HL-60/S4 treated with retinoic acid at 250 ng/mL for 4 days and 3 days (cell line): ENCODE results near the gene LHFPL6.

Experiments
- in situ Hi-C: fragments of 300-500 bp; cut with MboI; formaldehyde crosslinking; loops from 2 replicates; pipeline ENCODE4 v1.7.0; 2022; ENCODE audit warnings: low sequenced_read_pairs

LHFPL6 gene

DNA sequence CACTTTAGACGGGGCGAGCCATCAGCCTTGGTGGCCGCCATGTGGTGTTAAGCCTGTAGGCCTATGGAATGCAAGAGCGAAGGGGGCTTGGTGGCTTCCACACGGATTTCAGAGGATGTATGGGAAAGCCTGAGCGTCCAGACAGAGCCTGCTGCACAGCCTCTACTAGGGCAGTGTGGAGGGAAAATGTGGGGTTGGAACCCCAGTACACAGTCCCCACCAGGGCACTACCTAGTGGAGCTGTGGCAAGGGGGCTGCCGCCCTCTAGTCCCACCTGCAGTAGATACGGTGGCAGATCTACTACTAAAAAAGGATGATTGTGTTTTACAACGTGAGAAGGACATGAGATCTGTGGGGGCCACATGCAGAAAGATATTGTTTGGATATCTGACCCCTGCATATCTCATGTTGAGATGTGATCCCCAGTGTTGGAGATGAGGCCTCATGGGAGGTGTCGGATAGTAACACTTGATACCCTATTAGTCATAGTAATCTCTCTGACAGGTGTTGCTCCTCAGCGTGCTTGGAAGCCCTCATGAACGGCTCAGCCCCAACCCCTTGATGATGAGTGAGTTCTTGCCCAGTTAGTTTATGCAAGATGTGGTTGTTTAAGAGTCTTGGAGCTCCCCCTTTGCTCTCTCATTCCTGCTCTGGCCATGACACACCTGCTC lies 45.6 kb downstream of the LHFPL6 start:
- in situ Hi-C loops: no loop called here

DNA sequence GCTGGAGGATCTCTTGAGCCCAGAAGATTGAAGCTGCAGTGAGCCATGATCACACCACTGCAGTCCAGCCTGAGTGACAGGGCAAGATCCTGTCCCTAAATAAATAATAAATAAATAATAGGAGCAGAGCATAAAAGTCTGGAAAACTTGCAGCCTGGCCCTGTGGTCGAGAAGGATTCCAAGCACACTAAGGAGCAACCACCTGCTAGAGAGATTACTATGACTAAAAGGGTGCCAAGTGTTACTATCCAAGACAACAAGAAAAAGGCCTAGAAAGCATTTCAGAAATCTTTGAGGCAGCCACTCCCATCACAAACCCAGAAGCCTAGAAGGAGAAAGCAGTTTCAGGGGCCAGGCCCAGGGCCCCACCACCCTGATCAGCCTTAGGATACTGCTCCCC lies 46.1 kb downstream of the LHFPL6 start:
- in situ Hi-C loops: no loop called here

DNA sequence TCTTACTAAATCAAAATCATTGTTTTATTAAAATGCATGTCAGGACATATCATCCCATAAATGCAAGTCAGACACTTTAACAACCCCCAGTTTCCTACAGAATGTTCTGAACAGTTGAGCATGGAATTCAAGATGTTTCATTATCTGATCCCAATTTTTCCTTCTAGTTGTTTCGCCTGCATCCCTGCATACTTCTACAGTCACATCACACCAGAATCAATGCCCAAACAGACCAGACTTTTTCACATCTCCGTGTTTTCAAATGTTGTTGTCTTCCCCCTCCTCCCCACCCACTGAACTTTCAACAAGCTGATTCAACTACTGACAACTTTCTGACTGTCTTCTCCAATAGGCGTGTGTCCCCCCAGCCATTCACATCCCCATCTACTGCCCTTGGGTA lies 48.6 kb downstream of the LHFPL6 start:
- in situ Hi-C loops: no loop called here

DNA sequence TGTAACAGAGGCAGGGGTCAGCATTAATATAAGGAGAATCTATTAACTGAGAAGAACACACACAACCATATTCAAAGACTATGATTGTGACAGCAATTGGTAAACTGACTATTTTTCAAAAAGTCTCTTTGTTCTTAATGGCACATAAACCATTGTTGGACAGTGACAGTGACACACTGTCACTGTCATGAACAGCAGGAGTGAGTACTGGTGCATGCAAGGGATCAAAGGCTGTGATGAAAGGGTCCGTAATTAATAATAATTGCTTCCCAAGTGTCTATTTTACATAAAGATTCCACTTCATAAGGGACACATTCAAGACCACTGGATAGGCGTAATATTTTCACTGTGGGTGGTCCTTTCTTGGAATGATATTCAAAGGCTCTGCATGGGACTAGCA lies 50.7 kb downstream of the LHFPL6 start:
- in situ Hi-C loops: no loop called here

DNA sequence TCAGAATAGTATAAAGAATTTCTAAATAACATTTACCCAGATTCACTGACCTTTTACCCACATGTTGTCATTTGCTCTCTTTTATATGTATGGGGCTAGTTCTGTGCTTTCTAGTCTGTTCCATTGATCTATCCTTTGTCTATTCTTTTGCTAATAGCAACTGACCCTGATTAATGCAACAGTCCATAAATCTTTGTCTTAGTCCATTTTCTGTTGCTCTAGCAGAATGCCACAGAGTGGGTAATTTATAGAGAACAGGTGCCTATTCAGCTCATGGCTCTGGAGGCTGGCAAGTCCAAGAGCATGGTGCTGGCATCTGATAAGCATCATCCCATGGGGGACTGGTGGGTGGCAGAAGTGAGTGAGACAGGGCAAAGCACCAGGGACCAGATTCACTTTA lies 52.1 kb downstream of the LHFPL6 start:
- in situ Hi-C loops: no loop called here

DNA sequence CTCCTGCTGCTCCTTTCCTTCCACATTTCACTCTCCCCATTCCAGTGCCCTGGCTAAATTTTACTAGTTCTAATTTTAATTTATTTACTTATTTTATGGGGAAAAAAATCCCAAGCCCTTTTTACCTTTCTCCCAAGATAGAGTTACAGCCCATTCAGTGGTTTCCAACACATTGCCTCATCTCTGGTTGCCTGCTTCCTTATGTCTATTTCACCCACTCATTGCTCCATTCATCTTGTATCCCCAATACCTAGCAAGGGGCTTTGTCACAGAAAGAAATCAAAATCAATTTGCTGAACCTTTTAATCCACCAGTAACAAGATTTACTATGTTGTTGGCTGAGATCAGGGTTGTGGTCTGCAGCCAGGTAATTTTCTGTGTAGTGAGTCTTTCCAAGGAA lies 55.9 kb downstream of the LHFPL6 start:
- in situ Hi-C loops: no loop called here

DNA sequence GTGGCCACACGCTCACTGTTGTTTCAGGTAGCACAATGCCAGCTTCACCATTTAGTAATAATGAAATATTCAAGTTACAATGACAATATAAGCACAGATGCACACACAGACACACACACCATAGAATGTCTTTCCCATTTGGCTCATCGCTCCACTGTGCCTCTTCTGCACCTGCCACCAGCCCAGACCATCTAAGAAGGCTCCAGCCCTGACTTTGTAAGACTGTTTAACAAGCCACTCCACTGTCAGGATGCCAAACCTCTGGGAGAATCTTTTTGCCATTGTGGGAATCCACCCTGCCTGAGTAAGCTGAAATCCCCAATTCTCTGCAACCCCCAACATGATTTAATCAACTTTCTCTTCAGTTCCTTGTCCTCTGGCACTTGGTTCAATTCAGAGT lies 60.6 kb downstream of the LHFPL6 start:
- in situ Hi-C loops: no loop called here

DNA sequence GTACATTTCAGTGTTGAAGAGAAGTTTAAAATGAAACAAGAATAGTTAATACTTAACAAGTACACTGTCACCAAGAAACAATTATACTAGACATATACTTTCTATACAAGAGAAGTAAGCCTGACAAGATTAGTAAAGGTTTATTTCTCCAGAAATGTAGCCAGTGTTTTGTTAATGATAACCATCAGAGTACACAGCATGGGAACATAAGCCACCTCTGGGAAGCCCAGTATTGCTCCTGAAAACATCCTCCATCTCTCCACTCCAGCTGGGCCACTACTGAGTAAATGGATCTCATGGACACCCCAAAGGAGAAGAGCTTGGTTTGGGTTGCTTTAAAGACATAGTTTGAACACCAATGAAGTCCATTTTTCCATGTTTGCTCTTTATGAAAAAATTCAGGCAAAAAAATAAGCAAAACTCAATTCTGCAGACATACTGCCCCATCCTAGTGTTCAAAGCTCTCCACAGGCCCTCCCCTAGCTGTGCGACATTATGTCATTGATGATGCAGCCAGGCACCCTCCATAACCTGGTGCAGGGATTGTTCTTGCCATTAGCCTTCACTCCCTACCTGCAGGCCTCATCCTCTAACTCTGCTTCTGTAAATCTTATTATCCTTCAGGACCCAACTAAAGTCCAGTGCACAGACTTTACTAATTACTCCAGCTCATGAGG lies 61.9 kb downstream of the LHFPL6 start:
- in situ Hi-C loops: no loop called here

DNA sequence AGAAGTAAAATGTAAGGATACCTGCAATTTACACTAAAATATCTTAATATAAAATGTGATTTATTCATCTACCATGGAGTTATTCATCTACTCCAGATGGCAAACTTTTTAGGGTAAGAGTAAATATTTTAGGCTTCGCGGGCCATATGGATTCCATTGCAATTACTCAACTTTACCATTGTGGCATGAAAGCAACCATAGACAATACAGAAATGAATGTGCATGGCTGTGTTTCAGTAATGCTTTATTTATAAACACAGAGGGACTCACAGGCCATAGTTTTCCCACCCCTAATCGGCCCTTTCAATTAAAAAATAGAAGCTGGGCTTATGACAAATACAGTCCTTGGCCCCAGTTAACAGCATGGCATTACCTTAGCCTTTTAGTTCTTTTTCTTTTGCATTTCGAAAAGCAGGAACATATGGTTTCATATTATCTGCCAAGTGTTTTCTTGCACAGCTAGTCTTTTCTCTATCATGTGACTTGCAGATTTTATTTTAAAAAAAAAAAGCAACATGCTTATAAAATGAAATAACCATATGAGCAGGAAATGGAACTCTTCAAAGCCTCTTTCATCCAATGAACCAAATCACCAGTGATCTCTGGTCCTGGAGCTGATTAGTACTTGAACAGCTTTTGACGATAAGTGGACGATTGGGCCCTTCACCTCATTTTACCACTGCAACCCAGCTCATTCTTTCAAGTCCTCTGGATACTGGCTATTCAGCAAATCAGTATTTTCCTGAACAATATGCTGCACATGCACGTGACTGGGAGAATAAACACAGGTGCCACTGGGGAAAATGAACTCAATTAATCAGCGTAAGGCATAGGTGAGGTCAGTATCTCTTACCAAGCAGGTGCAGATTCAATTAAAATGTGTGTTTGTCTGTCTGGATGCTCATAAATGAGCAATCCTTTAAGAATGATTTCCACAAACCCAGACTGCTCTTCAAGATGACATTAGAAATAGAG lies 63.9 kb downstream of the LHFPL6 start:
- in situ Hi-C loops: no loop called here

DNA sequence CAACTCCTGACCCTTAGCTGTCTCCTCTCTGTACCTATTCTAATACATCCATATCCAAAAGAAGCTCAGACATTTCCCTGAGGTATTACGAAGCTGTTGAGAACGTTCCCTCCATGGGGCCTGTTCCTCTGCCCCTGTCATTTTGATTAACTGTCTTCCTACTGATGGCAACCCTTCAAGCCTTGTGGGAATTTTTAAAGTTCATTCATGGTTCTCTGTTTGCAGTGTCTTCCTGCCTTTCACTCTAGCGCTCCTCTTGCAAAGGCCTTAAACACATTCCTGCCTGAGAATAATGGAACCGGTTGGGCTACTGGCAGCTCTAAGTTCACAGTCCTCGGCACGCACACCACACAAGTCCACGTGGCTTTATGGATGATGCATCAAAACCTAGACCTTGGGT lies 66.1 kb downstream of the LHFPL6 start:
- in situ Hi-C loops: no loop called here

DNA sequence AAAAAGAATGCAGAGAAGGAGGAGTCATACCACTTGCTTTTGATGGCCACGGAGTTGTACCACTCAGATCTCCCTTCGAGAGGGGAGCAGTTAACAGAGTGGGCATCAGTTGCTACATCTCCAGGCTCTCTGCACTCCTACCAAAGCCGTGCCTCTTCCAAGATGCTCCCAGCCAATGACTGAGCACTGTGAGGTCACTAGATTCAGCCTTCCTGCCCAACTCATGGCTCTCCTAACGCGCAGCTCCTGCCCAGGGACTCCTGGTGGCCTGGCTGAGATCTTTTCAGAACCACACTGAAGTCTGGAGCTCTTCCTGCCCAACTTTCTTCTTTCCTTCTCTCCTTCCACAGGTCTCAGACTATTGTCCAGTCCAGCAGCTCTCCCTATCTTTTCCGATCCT lies 66.7 kb downstream of the LHFPL6 start:
- in situ Hi-C loops: no loop called here

DNA sequence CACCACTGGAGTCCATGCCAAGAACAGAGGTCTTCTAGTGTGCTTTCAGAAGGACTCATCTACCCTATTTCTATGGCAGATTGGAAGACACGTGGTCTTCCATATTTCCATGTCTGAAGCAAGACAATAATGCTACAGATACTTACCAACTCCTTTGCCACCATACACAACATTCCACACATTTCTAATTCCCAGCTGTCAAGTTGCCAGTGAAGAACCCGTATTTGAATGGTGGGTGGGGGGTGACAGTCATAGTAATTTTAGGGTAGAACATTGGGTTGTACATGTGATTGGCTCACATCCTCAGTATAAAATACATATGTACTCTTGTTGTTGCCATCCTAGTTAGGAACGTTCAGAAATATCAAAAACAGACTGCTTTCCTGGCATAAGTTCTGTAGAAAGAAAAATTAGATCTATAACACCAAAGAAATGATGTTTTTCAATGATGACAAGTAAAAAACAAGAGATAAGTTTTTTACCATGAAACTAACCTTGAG lies 69.3 kb downstream of the LHFPL6 start:
- in situ Hi-C loops: no loop called here

DNA sequence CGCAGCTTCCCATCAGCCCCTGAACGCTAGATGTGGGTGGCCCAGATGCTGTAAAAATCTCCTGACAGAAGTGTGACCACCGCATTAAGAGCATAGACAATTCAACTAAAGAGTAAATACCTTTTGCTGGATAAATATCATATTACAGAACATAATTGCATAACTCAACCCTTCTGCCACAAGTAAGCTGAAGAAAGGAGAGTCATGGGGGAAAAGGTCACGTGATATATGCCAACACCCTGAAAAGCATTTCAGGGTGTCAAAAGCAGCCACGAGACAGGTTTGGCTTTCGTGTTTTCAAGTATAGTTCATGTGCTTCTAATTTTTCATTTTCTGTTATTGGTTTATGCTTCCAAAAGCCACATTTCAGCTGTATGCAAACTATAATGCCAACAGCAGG lies 71.3 kb downstream of the LHFPL6 start:
- in situ Hi-C loops: no loop called here

DNA sequence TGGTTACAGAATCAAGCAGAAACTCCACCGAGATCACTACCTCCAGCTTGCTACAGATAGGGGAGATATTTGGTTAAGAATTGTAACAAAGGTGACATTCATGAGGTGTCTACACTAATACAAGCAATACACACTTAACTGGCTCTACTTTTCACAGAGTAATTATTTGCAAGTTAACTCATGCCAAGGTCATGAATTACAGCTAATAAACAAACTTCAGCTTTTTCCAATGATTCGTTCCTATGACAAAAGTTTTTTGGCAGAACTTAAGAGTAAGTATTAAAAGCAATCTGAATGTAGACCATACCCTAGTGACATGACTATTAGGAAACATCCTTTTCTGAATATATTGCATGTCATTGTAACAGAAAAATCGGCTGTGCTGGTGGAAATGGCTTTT lies 72.1 kb downstream of the LHFPL6 start:
- in situ Hi-C loops: no loop called here

DNA sequence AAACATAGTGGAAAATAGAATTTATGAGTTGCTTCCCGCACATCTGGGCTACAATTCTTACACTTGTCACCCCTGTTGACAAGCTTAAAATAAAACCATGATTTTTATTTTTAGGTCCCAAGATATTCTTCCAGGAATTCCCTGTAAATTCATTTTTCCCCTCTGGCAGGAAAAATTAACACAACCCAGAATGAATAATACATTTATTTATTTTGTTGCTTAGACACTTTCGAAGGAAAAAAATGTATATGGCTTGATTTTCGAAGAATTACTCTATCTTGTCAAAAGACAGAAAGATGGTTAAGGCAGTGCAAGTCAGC lies 74.4 kb downstream of the LHFPL6 start:
- in situ Hi-C loops: no loop called here

DNA sequence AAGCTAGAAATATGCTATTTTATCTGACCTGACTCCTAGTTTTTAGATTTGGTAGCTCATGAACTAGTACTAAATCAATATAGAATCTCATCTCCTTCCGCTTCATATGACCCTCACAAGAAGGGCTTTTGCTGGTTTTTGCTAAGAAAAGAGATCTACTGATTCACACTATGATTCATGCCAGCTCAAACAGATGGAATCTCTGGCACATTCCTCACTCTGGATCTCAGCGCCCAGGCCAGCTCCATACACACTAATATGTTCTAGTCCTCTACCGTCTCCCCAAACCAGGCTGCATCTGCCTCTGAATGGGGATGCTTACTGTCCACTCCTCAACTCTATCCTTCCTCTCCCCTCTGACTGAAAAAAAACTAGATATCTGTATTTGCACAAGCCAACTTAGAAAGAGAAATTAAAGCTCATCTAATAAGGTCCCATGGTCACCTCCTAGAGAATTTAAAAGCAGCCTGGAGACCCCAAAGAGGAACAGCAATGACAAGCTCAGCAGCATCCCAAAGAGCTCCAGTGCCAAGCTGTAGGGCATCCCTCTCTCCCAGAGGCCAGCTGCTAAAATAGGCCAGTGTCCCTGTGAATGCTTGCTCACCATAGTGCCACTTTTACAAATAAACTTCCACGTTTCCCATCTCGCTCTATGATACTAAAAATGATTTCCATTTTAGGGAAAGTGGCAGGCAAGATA lies 74.9 kb downstream of the LHFPL6 start:
- in situ Hi-C loops: no loop called here

DNA sequence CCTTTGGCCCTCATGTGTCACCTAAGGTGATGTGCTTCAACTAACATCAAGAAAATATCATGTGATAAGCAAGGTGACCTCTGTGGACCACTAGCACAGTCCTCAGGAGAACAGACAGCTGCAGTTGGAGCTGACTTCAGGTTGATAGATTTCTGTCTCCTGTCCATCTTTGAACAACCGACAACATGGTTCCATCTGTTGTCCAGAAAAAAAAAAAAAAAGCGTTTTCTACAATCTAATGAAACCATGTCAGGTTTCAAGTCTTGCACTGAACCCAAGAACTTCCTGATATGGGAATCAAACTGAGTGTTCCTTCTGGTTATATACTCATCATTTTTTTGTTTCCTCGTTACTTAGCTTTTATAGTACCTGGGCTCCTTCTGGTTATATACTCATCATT lies 75.7 kb downstream of the LHFPL6 start:
- in situ Hi-C loops: no loop called here

DNA sequence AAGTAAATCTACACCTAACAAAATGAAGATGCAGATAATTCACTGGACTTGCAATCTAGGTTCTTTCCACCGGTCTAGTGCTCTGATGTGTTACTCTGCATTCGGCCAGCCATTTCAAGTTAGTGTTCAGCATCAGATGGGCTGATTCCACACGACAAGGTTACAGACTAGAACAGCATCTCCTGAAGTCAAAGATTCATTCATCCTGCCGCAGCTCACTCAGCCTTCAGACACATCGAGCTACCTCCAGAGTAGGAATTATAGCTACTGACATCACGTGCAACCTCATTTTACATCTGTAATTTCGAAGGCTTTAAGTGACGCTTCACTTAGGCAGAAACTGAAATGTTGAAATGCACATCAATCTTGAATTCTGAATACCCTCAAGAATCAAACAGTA lies 76.5 kb downstream of the LHFPL6 start:
- in situ Hi-C loops: no loop called here

DNA sequence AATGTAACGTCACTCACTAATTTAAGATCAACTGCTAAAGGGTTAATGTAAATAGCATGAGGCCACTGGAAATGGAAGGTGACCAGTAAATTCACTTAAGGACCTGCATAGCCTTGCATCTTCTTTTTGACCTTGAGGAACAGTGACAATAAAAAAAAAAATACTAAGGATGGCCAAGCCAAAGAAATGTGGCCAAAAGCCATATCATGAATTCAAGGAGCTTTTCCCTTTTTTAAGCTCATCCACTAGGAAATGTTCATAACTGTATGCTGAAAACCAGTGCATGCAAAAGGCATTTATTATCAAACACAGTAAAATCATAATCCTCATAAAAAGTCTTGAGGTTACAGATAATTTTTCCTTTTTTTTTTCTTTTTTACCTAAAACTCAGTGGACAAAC lies 77.5 kb downstream of the LHFPL6 start:
- in situ Hi-C loops: no loop called here

DNA sequence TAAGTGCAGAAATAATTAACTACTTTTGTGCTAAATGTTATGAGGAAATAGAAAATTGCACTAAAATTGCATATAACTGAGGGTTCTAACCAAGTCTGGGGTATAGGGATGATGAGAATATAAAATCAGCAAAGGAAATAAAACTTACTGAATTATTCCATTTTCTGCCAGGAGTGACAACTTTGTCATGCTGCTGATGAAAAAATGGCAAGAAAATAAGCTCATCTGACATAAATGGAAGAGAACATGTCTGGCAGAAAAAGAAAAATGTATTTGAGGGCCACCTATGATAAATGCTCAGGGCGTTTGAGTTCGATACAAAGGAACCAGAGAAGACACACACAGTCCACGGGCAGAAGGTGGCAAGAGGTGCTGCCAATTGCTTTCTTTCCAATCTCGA lies 78.2 kb downstream of the LHFPL6 start:
- in situ Hi-C loops: no loop called here

DNA sequence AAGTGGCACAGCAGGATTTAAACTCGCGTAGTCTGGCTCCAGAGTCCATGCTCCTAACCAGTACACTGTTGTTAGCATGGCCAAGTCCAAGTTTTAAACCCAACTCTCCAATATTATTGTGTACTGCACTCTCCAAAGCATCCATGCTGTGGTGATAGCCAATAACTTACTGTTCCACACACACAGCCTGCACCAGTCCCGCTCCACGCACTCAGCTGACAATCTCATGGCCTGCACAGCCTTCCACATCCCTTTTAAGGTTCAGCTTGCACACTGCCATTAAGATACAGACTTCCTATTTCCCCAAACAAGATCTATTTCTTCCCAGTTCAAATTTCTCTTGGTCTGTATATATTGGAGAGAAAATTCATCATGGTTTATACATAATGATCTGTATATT lies 80.7 kb downstream of the LHFPL6 start:
- in situ Hi-C loops: no loop called here
